HepG2 (cell line): ENCODE results near the gene CERS5. TPM values are rescaled to one million over a fixed set of nuclear protein-coding genes. Genes with fewer than 3 reads are reported as not detected.
A peak's percentile ranks its signal among the peaks of the same experiment; 100 is the strongest.

Experiments
- ATAC-seq: fragments of 200-7000 bp; cut with Tn5 transposase; 3 replicates; pipeline ENCODE4 v1.9.1; 2020; ENCODE audit warnings: mild to moderate bottlenecking, moderate library complexity
- BruUV-seq: library from RNA; stranded (reverse); fragments of 400-500 nt; replicated peaks from 2 replicates; lab custom pipeline; 2021; lab: Mats Ljungman, UMichigan
- CTCF ChIA-PET: fragments of 300-600 bp; formaldehyde crosslinking; extraction: SDS; loops from one replicate; lab custom pipeline; 2021; ENCODE audit warnings: low total read pairs, inconsistent platforms, low intra/inter-chr PET ratio; lab: Yijun Ruan, JAX
- POLR2A ChIA-PET: fragments of 350-600 bp; sonication (Branson Sonifier 250); formaldehyde crosslinking; loops from one replicate; lab custom pipeline; 2020; ENCODE audit warnings: antibody characterized with exemption, inconsistent platforms; lab: Yijun Ruan, JAX
- DNase-seq: peaks from one replicate; pipeline ENCODE4 v3.0.0-alpha.2; 2015; ENCODE audit warnings: low spot score
- FAIRE-seq: peaks from 3 replicates; lab custom pipeline; 2011; peaks lifted over from hg19 to GRCh38; lab: Jason Lieb, UNC
- H2AFZ ChIP-seq: one replicate; pipeline ENCODE4 v1.6.1; 2011; ENCODE audit warnings: low read length, inconsistent platforms
- H3K27ac ChIP-seq: fragments of 300-600 bp; 3 replicates; pipeline ENCODE4 v1.8.0; 2011; ENCODE audit warnings: mixed run types, mild to moderate bottlenecking, mixed read lengths, low read length, inconsistent platforms; ENCODE audit not compliant: insufficient read depth; ENCODE audit errors: extremely low read length
- H3K27me3 ChIP-seq, 2 experiments: fragments of 200-600 bp in 1 of 2; 2 replicates in 1 of 2; 3 replicates in 1 of 2; pipeline versions ENCODE4 v1.6.0 to v1.8.0; 2011; ENCODE audit warnings: low read length in 2 of 2, mild to moderate bottlenecking in 2 of 2, moderate library complexity in 2 of 2, inconsistent platforms in 1 of 2; ENCODE audit not compliant: insufficient read depth in 2 of 2, control insufficient read depth in 1 of 2
- H3K36me3 ChIP-seq, 2 experiments: fragments of 200-600 bp in 1 of 2; replicated peaks in 1 of 2; 2 replicates in 1 of 2; 3 replicates in 1 of 2; pipeline versions ENCODE4 v1.5.1 to v1.8.0; 2011; ENCODE audit warnings: low read length in 2 of 2, inconsistent platforms in 1 of 2; ENCODE audit not compliant: insufficient read depth in 2 of 2, control insufficient read depth in 1 of 2
- H3K4me1 ChIP-seq: 2 replicates; pipeline ENCODE4 v1.5.1; 2012; ENCODE audit warnings: low read length, inconsistent platforms; ENCODE audit not compliant: insufficient read depth
- H3K4me2 ChIP-seq: 2 replicates; pipeline ENCODE4 v1.6.0; 2011; ENCODE audit warnings: low read depth, low read length, inconsistent platforms
- H3K4me3 ChIP-seq, 3 experiments: fragments of 200-600 bp in 1 of 3; sonication (generic), shearing (Covaris generic) in 1 of 3; replicated peaks in 1 of 3; 2 replicates each; pipeline ENCODE4 v1.5.1; 2011 to 2016; ENCODE audit warnings: low read length in 3 of 3, inconsistent platforms in 2 of 3, low read depth in 2 of 3, mild to moderate bottlenecking in 2 of 3, control low read depth in 1 of 3, mixed read lengths in 1 of 3; ENCODE audit not compliant: insufficient read depth in 1 of 3
- H3K79me2 ChIP-seq: one replicate; pipeline ENCODE4 v1.6.1; 2011; ENCODE audit warnings: low read length, inconsistent platforms; ENCODE audit not compliant: insufficient read depth
- H3K9ac ChIP-seq: 2 replicates; pipeline ENCODE4 v1.6.0; 2011; ENCODE audit warnings: mild to moderate bottlenecking, low read depth, low read length, inconsistent platforms; ENCODE audit not compliant: insufficient read depth
- H3K9me3 ChIP-seq: 2 replicates; pipeline ENCODE4 v1.5.1; 2012; ENCODE audit warnings: mild to moderate bottlenecking, low read length
- H4K20me1 ChIP-seq: 2 replicates; pipeline ENCODE4 v1.6.0; 2011; ENCODE audit warnings: inconsistent platforms, mild to moderate bottlenecking, low read length, moderate library complexity; ENCODE audit not compliant: insufficient read depth
- ATF3 ChIP-seq: sonication (generic); formaldehyde crosslinking; IDR thresholded peaks from 2 replicates; pipeline ENCODE4 v1.4.0; 2020; ENCODE audit warnings: missing genetic modification reagents
- HMGXB3 ChIP-seq: sonication (generic); formaldehyde crosslinking; IDR thresholded peaks from 2 replicates; pipeline ENCODE4 v1.4.0; 2020; ENCODE audit warnings: missing genetic modification reagents, borderline replicate concordance
- HMGXB4 ChIP-seq, 2 experiments: sonication (generic) in 1 of 2; formaldehyde crosslinking in 1 of 2; IDR thresholded peaks; 2 replicates each; pipeline versions ENCODE4 v1.4.0 to v1.6.1; 2018 to 2020; ENCODE audit warnings: missing genetic modification reagents in 2 of 2, borderline replicate concordance in 1 of 2, low read depth in 1 of 2, mild to moderate bottlenecking in 1 of 2, missing biosample characterization in 1 of 2
- HNF1A ChIP-seq, 2 experiments: sonication (generic) in 1 of 2; formaldehyde crosslinking in 1 of 2; IDR thresholded peaks; 2 replicates each; pipeline versions ENCODE4 v1.4.0 to v1.6.1; 2016 to 2020; ENCODE audit warnings: borderline replicate concordance in 1 of 2, low read depth in 1 of 2, mild to moderate bottlenecking in 1 of 2, missing genetic modification reagents in 1 of 2
- HNRNPUL1 ChIP-seq: fragments of 200-400 bp; formaldehyde crosslinking; IDR thresholded peaks from 2 replicates; pipeline ENCODE4 v1.6.1; 2017; ENCODE audit warnings: low read depth, mild to moderate bottlenecking, low read length, moderate library complexity
- NR2F1 ChIP-seq, 2 experiments: fragments of 450-650 bp in 1 of 2; formaldehyde crosslinking in 1 of 2; IDR thresholded peaks; 2 replicates each; pipeline versions ENCODE4 v1.5.0 to v1.6.1; 2016 to 2020; ENCODE audit warnings: mild to moderate bottlenecking in 1 of 2, missing compliant biosample characterization in 1 of 2, missing genetic modification reagents in 1 of 2, moderate library complexity in 1 of 2
- TFDP2 ChIP-seq: sonication (generic); formaldehyde crosslinking; IDR thresholded peaks from 2 replicates; pipeline ENCODE4 v1.4.0; 2020; ENCODE audit warnings: missing genetic modification reagents
- ZFX ChIP-seq: sonication (generic); formaldehyde crosslinking; IDR thresholded peaks from 2 replicates; pipeline ENCODE4 v1.4.0; 2020; ENCODE audit warnings: mild to moderate bottlenecking, low read depth, missing genetic modification reagents, moderate library complexity
- ZNF672 ChIP-seq: sonication (generic); formaldehyde crosslinking; IDR thresholded peaks from 2 replicates; pipeline ENCODE4 v1.8.1; 2022; ENCODE audit warnings: missing genetic modification reagents
- ZNF713 ChIP-seq: sonication (generic); formaldehyde crosslinking; IDR thresholded peaks from 2 replicates; pipeline ENCODE4 v1.4.0; 2020; ENCODE audit warnings: mild to moderate bottlenecking, missing genetic modification reagents
- WGBS: methylation state at CpG from one replicate; pipeline ENCODE4 v1.1.6; 2017; ENCODE audit warnings: low lambda C conversion rate; 5-methylcytosine and 5-hydroxymethylcytosine counted together
- in situ Hi-C: cut with HindIII; loops from 2 replicates; pipeline ENCODE4 v1.10.0; 2017; ENCODE audit warnings: low pct_unique_long_range_greater_than_20kb; ENCODE audit not compliant: extremely low pct_ligation_motif_present
- intact Hi-C: fragments of 100-400 bp; cut with micrococcal nuclease; formaldehyde crosslinking; loops from one replicate; pipeline ENCODE4 v1.10.0; 2022; ENCODE audit not compliant: unreplicated experiment
- polyA plus RNA-seq, 8 experiments: library from polyadenylated mRNA; depleted of rRNA in 3 of 8; stranded (reverse) in 7 of 8; unstranded in 1 of 8; fragments of >200 nt; fragmentation: Illumina TruSeq in 4 of 8; extraction: Trizol in 4 of 8; gene quantifications; 2 replicates each; pipeline versions ENCODE4 v1.2.1 to v1.2.3, GENCODE V29; 2011 to 2016; ENCODE audit warnings: low read depth in 4 of 8, missing spikeins in 1 of 8, mixed read lengths in 1 of 8; ENCODE audit not compliant: insufficient read depth in 1 of 8
- total RNA-seq, 5 experiments: library from RNA; depleted of rRNA; stranded (reverse); fragments of >200 nt; fragmentation: Illumina TruSeq; extraction: Trizol; gene quantifications; 2 replicates each; pipeline ENCODE4 v1.2.3, GENCODE V29; 2016; ENCODE audit warnings: low read depth in 1 of 5

CERS5 gene
- total and polyA plus RNA-seq, 2 of the 13 experiments (the other 11 are each of a cell fraction or from before 2014, with no cell fraction given): 22.3 to 48.8 TPM

GRCh38 chr12:50166799-50167048, 445 bp downstream of the CERS5 start:
- POLR2A ChIA-PET: interaction anchor here (1.0 to 2.9 kb wide), 13 partner anchors 10 to 222 kb away, joined by 3 to 60 read pairs (median 6); partner anchors contain the start of genes COX14, GPD1 and SMARCD1
- ATAC-seq: no peak; the same call in 2 of the 3 replicates
- BruUV-seq: no TSS peak
- TF ChIP-seq HMGXB4 (CRISPR knock-in tag; IDR thresholded peaks at IDR 0.05; ENCODE audit: borderline replicate concordance in 1 of 2, low read depth in 1 of 2): 0 out of 4 replicates have a peak, but pooled peaks of 1 of the 2 experiments have one; percentile 15
- no peak for TF ChIP-seq NR2F1 (CRISPR knock-in tag; IDR thresholded peaks at IDR 0.05)
- no peak for TF ChIP-seq HNF1A (IDR thresholded peaks at IDR 0.05; ENCODE audit: low read depth)
- no peak for TF ChIP-seq HNF1A (CRISPR knock-in tag; IDR thresholded peaks at IDR 0.05; ENCODE audit: borderline replicate concordance)
- TF ChIP-seq HMGXB3 (CRISPR knock-in tag): 0 out of 2 replicates have a peak, but pooled peaks have one; percentile 14
- TF ChIP-seq TFDP2 (CRISPR knock-in tag): no peak
- TF ChIP-seq ZNF672 (CRISPR knock-in tag): no peak
- TF ChIP-seq ZFX (CRISPR knock-in tag): no peak
- 0 out of 2 replicates have a peak, but pooled peaks have one; percentile 22 for TF ChIP-seq ZNF713 (CRISPR knock-in tag)
- no peak for TF ChIP-seq ATF3 (CRISPR knock-in tag)
- TF ChIP-seq HNRNPUL1: no peak

More at GRCh38 chr12:50166799-50167048, 445 bp downstream of the CERS5 start:
- CTCF ChIA-PET: no interaction called here
- H3K79me2 ChIP-seq: peaks cover 34% of the 10 kb centered on the region
- H3K27ac ChIP-seq: peak overlapping the region; percentile 81
- H3K4me3 ChIP-seq: peak overlapping the region; percentile 80 to 98 (median 93)
- no peaks in the 10 kb centered on the region for H3K36me3 ChIP-seq
- intact Hi-C loops: loop anchor here (2.0 kb wide), 2 partner anchors 54 to 92 kb away; partner anchors contain the start of gene COX14
- peak overlapping the region; percentile 94 for H3K4me2 ChIP-seq
- H3K27me3 ChIP-seq: no peaks in the 10 kb centered on the region; a peak in 1 of 5 replicates
- no peak overlapping the region for H2AFZ ChIP-seq
- WGBS: 0% methylated on average over 11 of the region's 12 CpGs
- no peaks in the 10 kb centered on the region for H3K9me3 ChIP-seq
- FAIRE-seq (no peak), DNase-seq (no peak)
- no peaks in the 10 kb centered on the region for H4K20me1 ChIP-seq
- H3K9ac ChIP-seq: peak overlapping the region; percentile 88
- peaks cover 51% of the 10 kb centered on the region for H3K4me1 ChIP-seq
- in situ Hi-C loops: no loop called here
